ENCODE measurements around the gene ZNF778.

DNA sequence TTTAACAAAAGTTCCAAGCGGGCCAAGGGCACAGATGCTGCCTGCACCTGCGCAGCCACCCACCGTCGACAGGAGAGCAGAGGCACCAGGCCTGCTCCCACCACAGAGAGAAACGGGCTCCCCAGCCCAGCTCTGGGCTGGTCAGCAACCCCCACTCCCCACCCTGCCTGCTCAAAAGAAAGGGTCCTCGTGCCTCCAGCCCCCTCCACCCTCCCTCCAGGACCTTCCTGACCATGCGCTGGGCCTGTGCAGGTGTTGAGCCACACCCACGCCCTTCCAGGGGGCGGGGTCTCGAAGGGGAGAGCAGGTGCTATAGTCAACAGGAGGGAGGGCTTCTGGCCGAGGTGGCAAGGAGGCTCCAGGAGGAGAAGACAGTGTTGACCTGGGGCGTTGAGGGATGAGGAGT lies 25.3 kb downstream of the ZNF778 start:
- no peak for TF ChIP-seq POLR2A (IDR thresholded peaks at IDR 0.05; ENCODE audit: low read depth, low read length)
- TF ChIP-seq POLR2AphosphoS5 (IDR thresholded peaks at IDR 0.05; ENCODE audit: low read depth, low read length): no peak

All from GM12892 (cell line).